Sigmoid colon (tissue), 7 donors: ENCODE results near the gene PTX4. TPM values are rescaled to one million over a fixed set of nuclear protein-coding genes. Genes with fewer than 3 reads are reported as not detected.

Source experiments
- DNase-seq: peaks from one replicate; pipeline ENCODE4 v3.0.0-alpha.2; 2019
- H3K27ac ChIP-seq, 4 donors: fragments of 200-600 bp; sonication (generic); one replicate each; pipeline ENCODE4 v1.5.1; 2016 to 2019; ENCODE audit warnings: mild to moderate bottlenecking in 1 of 4
- H3K27me3 ChIP-seq, 3 donors: fragments of 200-600 bp; sonication (generic); one replicate each; pipeline ENCODE4 v1.5.1; 2019; ENCODE audit warnings: mild to moderate bottlenecking in 1 of 3
- H3K36me3 ChIP-seq, 4 donors: fragments of 200-600 bp; sonication (generic); one replicate each; pipeline ENCODE4 v1.5.1; 2016 to 2019
- H3K4me1 ChIP-seq, 4 donors: fragments of 200-600 bp; sonication (generic); one replicate each; pipeline ENCODE4 v1.5.1; 2017 to 2019
- H3K4me3 ChIP-seq, 4 donors: fragments of 200-600 bp; sonication (generic); one replicate each; pipeline ENCODE4 v1.5.1; 2017 to 2019; ENCODE audit warnings: mild to moderate bottlenecking in 2 of 4, moderate library complexity in 1 of 4
- H3K9me3 ChIP-seq, 4 donors: fragments of 200-600 bp in 3 of 4; sonication (generic) in 3 of 4; one replicate each; pipeline versions ENCODE4 v1.5.1 to v1.6.1; 2013 to 2019
- CTCF ChIP-seq, 4 experiments: fragments of 450-650 bp in 3 of 4; fragments of 200-600 bp in 1 of 4; IDR thresholded peaks; one replicate each; pipeline ENCODE4 v1.5.1; 2016 to 2019; ENCODE audit warnings: antibody characterized with exemption in 4 of 4, mild to moderate bottlenecking in 3 of 4, moderate library complexity in 2 of 4
- EP300 ChIP-seq, 4 donors: sonication (generic); formaldehyde crosslinking; IDR thresholded peaks; one replicate each; pipeline ENCODE4 v1.6.1; 2017; ENCODE audit warnings: antibody characterized with exemption in 4 of 4
- POLR2A ChIP-seq, 2 donors: fragments of 450-650 bp; IDR thresholded peaks; one replicate each; pipeline ENCODE4 v1.6.1; 2016; ENCODE audit warnings: antibody characterized with exemption in 2 of 2, mild to moderate bottlenecking in 2 of 2, moderate library complexity in 2 of 2
- POLR2AphosphoS5 ChIP-seq, 4 donors: sonication (generic); formaldehyde crosslinking; IDR thresholded peaks; one replicate each; pipeline ENCODE4 v1.6.1; 2017; ENCODE audit warnings: antibody characterized with exemption in 4 of 4
- WGBS, 2 donors: extraction: QIAGEN DNeasy Blood & Tissue Kit; methylation state at CpG; one replicate each; pipeline ENCODE4 v1.1.7; 2013; 5-methylcytosine and 5-hydroxymethylcytosine counted together
- intact Hi-C: fragments of 100-400 bp; cut with DNase I; formaldehyde crosslinking; loops from one replicate; pipeline ENCODE4 v1.15.1; 2023
- polyA plus RNA-seq, 3 donors: library from polyadenylated mRNA; stranded (reverse); fragments of 200-250 nt; gene quantifications; one replicate each; pipeline ENCODE4 v1.2.3, GENCODE V29; 2013
- total RNA-seq, 4 donors: library from RNA; depleted of rRNA; stranded (reverse); fragments of >200 nt; gene quantifications; one replicate each; pipeline ENCODE4 v1.1.0, GENCODE V29; 2016
- donor health status: healthy with polysubstance abuse.
- donor health status: Bipolar disorder and iron deficiency.
- donor health status: healthy.

Gene PTX4
- total and polyA plus RNA-seq, 7 donors: not detected

GRCh38 chr16:1509307-1510221 is 20.8 kb upstream of the PTX4 start:
- intact Hi-C loops: no loop called here
- H3K4me3 ChIP-seq: no peak overlapping the region
- no peak for DNase-seq
- no peaks in the 10 kb centered on the region for H3K27me3 ChIP-seq
- no peaks in the 10 kb centered on the region for H3K9me3 ChIP-seq
- peaks cover 0 to 7% (median 0%) of the 10 kb centered on the region in 4 donors for H3K4me1 ChIP-seq
- TF ChIP-seq POLR2AphosphoS5 (IDR thresholded peaks at IDR 0.05): peak in 1 of 4 donors; percentile 16
- no peak for TF ChIP-seq CTCF (IDR thresholded peaks at IDR 0.05)
- peaks cover 0 to 54% (median 4%) of the 10 kb centered on the region in 4 donors for H3K36me3 ChIP-seq
- peak overlapping the region; percentile 23 to 68 (median 50) for H3K27ac ChIP-seq
- 85 to 91% methylated on average over 44 of the region's 44 CpGs for WGBS, 2 donors

- no peaks in the 10 kb centered on the region for H3K27me3 ChIP-seq
- WGBS, 2 donors: 73 to 86% methylated on average over 24 of the region's 24 CpGs
Observed at GRCh38 chr16:1508494-1509187, 19.9 kb upstream of the PTX4 start.

GRCh38 chr16:1506494-1507213 is 17.9 kb upstream of the PTX4 start:
- TF ChIP-seq POLR2AphosphoS5 (IDR thresholded peaks at IDR 0.05) (no peak), CTCF (IDR thresholded peaks at IDR 0.05) (no peak), EP300 (IDR thresholded peaks at IDR 0.05) (no peak), POLR2A (IDR thresholded peaks at IDR 0.05) (no peak)
- Histone ChIP-seq H3K36me3 (peaks cover 16 to 65% (median 23%) of the 10 kb centered on the region in 4 donors), H3K9me3 (no peaks in the 10 kb centered on the region), H3K27me3 (no peaks in the 10 kb centered on the region), H3K4me3 (no peak overlapping the region), H3K27ac (no peak overlapping the region), H3K4me1 (peaks cover 0 to 7% (median 0%) of the 10 kb centered on the region in 4 donors)
- intact Hi-C loops: no loop called here
- no peak for DNase-seq
- 91 to 93% methylated on average over 37 of the region's 37 CpGs for WGBS, 2 donors

More at GRCh38 chr16:1508494-1509187, 19.9 kb upstream of the PTX4 start:
- Histone ChIP-seq H3K36me3 (peaks cover 0 to 50% (median 4%) of the 10 kb centered on the region in 4 donors), H3K9me3 (no peaks in the 10 kb centered on the region), H3K4me3 (no peak overlapping the region), H3K27ac (peak overlapping the region in 2 of 4 donors; percentile 52 to 68), H3K4me1 (peaks cover 0 to 7% (median 0%) of the 10 kb centered on the region in 4 donors)
- intact Hi-C loops: no loop called here
- no peak for TF ChIP-seq CTCF (IDR thresholded peaks at IDR 0.05)
- TF ChIP-seq POLR2A (IDR thresholded peaks at IDR 0.05): no peak
- TF ChIP-seq POLR2AphosphoS5 (IDR thresholded peaks at IDR 0.05): no peak
- TF ChIP-seq EP300 (IDR thresholded peaks at IDR 0.05): no peak
- no peak for DNase-seq

- TF ChIP-seq CTCF (IDR thresholded peaks at IDR 0.05) (no peak), POLR2AphosphoS5 (IDR thresholded peaks at IDR 0.05) (no peak), EP300 (IDR thresholded peaks at IDR 0.05) (no peak)
- no peak for DNase-seq
- intact Hi-C loops: no loop called here
Observed at GRCh38 chr16:1505912-1506311, 17.2 kb upstream of the PTX4 start.

More at GRCh38 chr16:1505912-1506311, 17.2 kb upstream of the PTX4 start:
- no peak overlapping the region for H3K4me3 ChIP-seq
- no peaks in the 10 kb centered on the region for H3K9me3 ChIP-seq
- WGBS, 2 donors: 93 to 95% methylated on average over 22 of the region's 22 CpGs
- no peak overlapping the region for H3K27ac ChIP-seq
- peaks cover 0 to 7% (median 0%) of the 10 kb centered on the region in 4 donors for H3K4me1 ChIP-seq
- H3K36me3 ChIP-seq: peaks cover 23 to 68% (median 30%) of the 10 kb centered on the region in 4 donors
- no peaks in the 10 kb centered on the region for H3K27me3 ChIP-seq
